Measurements from ENCODE around the gene SEC11A. TPM values are rescaled to one million over a fixed set of nuclear protein-coding genes. Genes with fewer than 3 reads are reported as not detected.
"Not testable (repeated sequence)": the region's sequence is repeated elsewhere in the genome, so short reads cannot be mapped to it uniquely, and the experiment has no call there.

The SEC11A gene
- total and polyA plus RNA-seq, 8 donors = 159 to 279 (median 253) TPM

GRCh38 chr15:84759018-84759417, 43.1 kb upstream of the SEC11A start:
- no peaks in the 10 kb centered on the region for H3K9me3 ChIP-seq
- H3K4me1 ChIP-seq = peaks cover 6 to 84% of the 10 kb centered on the region in 2 donors
- no peaks in the 10 kb centered on the region for H3K27me3 ChIP-seq
- H3K4me3 ChIP-seq = no peak overlapping the region
- no peak for TF ChIP-seq CTCF (IDR thresholded peaks at IDR 0.05)
- no peaks in the 10 kb centered on the region for H3K36me3 ChIP-seq
- ATAC-seq (no peak), DNase-seq (no peak)
- intact Hi-C loops (cut with DNase I) = no loop called here
- no peak overlapping the region for H3K27ac ChIP-seq

- no peaks in the 10 kb centered on the region for H3K9me3 ChIP-seq
- intact Hi-C loops (cut with DNase I) = no loop called here
- no peak for DNase-seq
- H3K36me3 ChIP-seq = no peaks in the 10 kb centered on the region
- no peaks in the 10 kb centered on the region for H3K27me3 ChIP-seq
- TF ChIP-seq CTCF (IDR thresholded peaks at IDR 0.05) = no peak
- no peak overlapping the region for H3K4me3 ChIP-seq
- no peak for ATAC-seq
- peak overlapping the region in 1 of 2 donors; percentile 13 for H3K27ac ChIP-seq
- peaks cover 15 to 82% of the 10 kb centered on the region in 2 donors for H3K4me1 ChIP-seq
These were observed 40.0 kb upstream of the SEC11A start for GRCh38 chr15:84755736-84756527.

- intact Hi-C loops (cut with DNase I) = not testable (repeated sequence)
These were observed 39.0 kb upstream of the SEC11A start for GRCh38 chr15:84754889-84755288.

GRCh38 chr15:84752700-84753099, 36.8 kb upstream of the SEC11A start:
- ATAC-seq (no peak), DNase-seq (no peak)
- H3K27me3 ChIP-seq = no peaks in the 10 kb centered on the region
- no peaks in the 10 kb centered on the region for H3K9me3 ChIP-seq
- no peaks in the 10 kb centered on the region for H3K36me3 ChIP-seq
- peak overlapping the region in 1 of 2 donors; percentile 54 for H3K27ac ChIP-seq
- intact Hi-C loops (cut with DNase I) = no loop called here
- H3K4me3 ChIP-seq = no peak overlapping the region
- no peak for TF ChIP-seq CTCF (IDR thresholded peaks at IDR 0.05)
- H3K4me1 ChIP-seq = peaks cover 25 to 72% of the 10 kb centered on the region in 2 donors

More at GRCh38 chr15:84754889-84755288, 39.0 kb upstream of the SEC11A start:
- H3K9me3 ChIP-seq, DNase-seq, ATAC-seq, H3K27me3 ChIP-seq, H3K27ac ChIP-seq, H3K4me3 ChIP-seq, H3K36me3 ChIP-seq: not testable (repeated sequence)
- H3K4me1 ChIP-seq = peaks cover 24 to 82% of the 10 kb centered on the region in 2 donors

- ATAC-seq (no peak), DNase-seq (no peak)
- Histone ChIP-seq H3K4me1 (peaks cover 25 to 74% of the 10 kb centered on the region in 2 donors), H3K27me3 (no peaks in the 10 kb centered on the region), H3K4me3 (no peak overlapping the region), H3K36me3 (no peaks in the 10 kb centered on the region), H3K27ac (peak overlapping the region in 1 of 2 donors; percentile 54), H3K9me3 (no peaks in the 10 kb centered on the region)
- intact Hi-C loops (cut with DNase I) = no loop called here
- TF ChIP-seq CTCF (IDR thresholded peaks at IDR 0.05) = no peak
These were observed 36.3 kb upstream of the SEC11A start for GRCh38 chr15:84752195-84752594.

GRCh38 chr15:84751721-84752120, 35.8 kb upstream of the SEC11A start:
- H3K9me3 ChIP-seq; DNase-seq; H3K36me3 ChIP-seq; H3K27me3 ChIP-seq; intact Hi-C loops (cut with DNase I); H3K27ac ChIP-seq; H3K4me3 ChIP-seq; ATAC-seq: not testable (repeated sequence)
- peaks cover 25 to 74% of the 10 kb centered on the region in 2 donors for H3K4me1 ChIP-seq

Measured in left lung (tissue), 10 donors.